ENCODE results near the gene C11orf24.
A peak's percentile ranks its signal among the peaks of the same experiment; 100 is the strongest.
"Not testable (repeated sequence)": the region's sequence is repeated elsewhere in the genome, so short reads cannot be mapped to it uniquely, and the experiment has no call there.

The C11orf24 gene

DNA sequence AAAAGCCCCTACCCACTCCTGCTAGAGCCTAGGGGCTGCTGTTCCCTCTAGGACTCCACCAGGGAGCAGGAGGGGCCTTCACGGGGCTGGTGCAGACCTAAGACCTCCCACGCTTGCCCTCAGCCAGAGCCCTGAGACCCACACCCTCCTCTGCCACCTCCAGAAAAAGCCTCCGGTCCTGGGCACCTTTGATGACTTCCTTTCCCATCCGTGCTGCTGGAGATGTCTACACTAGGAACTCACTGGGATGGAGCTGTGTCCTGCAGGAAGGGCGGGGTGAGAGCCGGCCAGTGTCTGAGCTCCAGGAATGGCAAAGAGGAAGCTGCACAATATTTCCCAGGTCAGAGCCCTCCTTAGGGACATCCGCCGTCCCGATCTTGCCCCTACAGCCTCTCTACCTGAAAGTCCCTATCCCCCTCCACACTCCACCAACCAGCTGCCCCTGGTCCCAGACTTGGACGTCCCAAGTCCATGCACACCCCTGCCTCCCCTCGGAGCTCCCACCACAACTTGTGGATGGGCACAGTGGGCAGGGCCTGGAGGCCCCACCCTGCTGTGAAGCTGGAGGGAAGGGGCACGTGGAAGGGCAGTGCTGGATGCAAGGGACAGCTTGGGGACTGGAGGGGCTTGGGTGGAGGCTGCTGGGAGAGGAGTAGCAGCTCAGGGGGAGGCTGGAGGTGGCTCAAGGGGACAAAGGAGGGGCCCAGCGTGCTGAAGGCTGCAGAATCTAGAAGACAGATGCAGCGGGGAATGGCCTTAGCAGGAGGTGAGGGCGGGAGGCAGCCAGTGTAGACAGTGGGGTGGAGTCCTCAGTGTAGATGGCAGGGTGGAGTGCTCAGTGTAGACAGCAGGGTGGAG lies 27.1 kb upstream of the C11orf24 start:
- DNase-seq: no peak

GRCh38 chr11:68297812-68298658 lies 26.3 kb upstream of the C11orf24 start:
- peak; percentile 50 for DNase-seq

- DNase-seq: no peak
Measured at GRCh38 chr11:68297494-68297811, 25.7 kb upstream of the C11orf24 start.

DNA sequence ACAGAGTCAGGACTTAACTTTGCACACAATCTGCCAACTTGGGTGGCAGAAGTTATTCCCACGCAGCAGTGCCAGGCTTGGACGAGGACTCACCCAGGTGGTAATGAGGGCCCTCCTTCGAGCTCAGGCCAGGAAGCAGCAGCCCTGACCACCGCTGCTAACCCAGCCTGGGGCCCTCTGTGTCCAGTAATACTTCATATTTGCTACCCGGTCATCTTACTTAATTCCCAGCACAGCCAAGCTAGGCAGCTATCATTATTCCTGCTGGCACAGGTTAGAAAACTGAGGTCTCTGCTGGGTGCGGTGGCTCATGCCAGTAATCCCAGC lies 25.2 kb upstream of the C11orf24 start:
- no peak for DNase-seq

GRCh38 chr11:68296344-68297051 lies 24.7 kb upstream of the C11orf24 start:
- no peak for DNase-seq

DNA sequence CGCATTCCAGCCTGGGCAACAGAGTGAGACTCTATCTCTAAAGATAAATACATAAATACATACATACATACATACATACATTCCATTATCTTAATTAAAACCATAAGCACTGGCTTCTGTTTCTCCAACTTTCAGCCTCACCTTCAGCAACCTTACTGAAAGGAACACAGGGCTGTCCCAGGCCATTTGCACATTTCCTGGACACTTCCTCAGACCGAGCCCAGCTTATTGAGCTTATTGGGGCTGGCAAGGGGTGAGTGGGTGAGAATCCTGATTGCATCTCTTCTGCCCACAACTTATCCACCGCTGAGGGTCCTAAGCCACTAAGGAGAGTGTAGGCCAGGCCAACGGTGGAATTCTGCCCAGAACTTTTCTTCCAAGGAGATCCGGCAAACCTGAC lies 24.2 kb upstream of the C11orf24 start:
- DNase-seq: no peak

DNA sequence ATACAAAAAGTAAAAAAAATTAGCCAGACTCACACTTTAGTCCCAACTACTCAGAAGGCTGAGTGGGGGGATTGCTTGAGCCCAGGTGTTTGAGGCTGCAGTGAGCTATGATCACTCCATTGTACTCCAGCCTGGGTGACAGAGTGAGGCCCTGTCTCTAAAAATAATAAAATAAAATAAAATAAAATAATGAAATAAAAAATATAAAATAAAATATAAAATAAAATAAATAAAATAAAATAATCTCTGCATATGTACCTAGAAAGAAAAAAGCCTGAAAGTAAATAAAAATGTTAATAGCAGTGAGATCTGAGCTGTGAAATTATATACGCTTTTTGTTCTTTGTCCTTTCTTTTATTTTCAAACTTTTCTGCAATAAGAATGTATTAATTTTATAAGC lies 23.5 kb upstream of the C11orf24 start:
- DNase-seq: no peak

GRCh38 chr11:68293708-68294107 lies 21.9 kb upstream of the C11orf24 start:
- no peak for DNase-seq

DNA sequence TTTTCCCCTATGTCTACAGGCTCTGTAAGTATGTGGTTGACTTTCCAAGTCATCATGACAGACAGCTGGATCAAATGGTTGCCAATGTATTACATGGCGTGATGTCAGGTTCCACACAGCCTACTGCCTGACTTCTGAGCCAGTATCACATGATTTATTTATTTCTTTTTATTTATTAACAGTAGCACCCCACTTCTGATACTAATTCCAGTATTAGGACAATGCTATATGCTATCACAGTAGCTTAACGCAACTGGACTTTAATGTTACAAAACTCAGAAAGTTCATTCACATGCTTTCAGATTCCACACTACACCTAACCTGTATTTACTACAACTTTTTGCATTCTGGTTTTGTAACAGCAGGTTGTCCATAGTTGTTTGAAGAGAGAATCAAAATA lies 17.7 kb upstream of the C11orf24 start:
- no peak for DNase-seq

DNA sequence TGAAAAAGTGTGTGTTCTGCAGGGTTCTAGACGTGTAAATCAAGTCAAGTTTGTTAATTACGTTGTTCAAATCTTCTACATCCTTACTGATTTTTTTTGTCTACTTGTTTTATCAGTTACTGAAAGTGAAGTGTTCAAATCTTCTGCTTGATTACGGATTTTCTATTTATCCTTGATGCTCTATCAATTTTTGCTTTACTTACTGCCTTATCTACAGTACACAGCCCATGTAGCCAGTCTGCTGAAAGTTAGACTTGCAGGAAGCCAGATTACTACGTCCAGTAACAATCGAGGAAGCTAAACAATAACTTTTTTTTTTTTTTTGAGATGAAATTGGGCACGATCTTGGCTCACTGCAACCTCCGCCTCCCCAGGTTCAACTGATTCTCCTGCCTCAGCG lies 15.6 kb upstream of the C11orf24 start:
- DNase-seq: no peak

DNA sequence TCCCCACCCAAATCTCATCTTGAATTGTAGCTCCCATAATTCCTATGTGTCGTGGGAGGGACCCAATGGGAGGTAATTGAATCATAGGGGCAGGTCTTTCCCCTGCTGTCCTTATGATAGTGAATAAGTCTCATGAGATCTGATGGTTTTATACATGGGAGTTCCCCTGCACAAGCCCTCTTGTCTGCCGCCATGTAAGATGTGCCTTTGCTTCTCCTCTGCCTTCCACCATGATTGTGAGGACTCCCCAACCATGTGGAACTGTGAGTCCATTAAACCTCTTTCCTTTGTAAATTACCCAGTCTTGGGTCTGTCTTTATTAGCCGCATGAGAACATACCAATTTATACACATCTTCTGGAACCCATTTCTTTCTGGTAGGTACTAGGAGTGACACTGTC lies 12.8 kb upstream of the C11orf24 start:
- not testable (repeated sequence) for DNase-seq

- DNase-seq: no peak
Measured at GRCh38 chr11:68282861-68283230, 11.1 kb upstream of the C11orf24 start.

- no peak for DNase-seq
Measured at GRCh38 chr11:68282141-68282860, 10.5 kb upstream of the C11orf24 start.

DNA sequence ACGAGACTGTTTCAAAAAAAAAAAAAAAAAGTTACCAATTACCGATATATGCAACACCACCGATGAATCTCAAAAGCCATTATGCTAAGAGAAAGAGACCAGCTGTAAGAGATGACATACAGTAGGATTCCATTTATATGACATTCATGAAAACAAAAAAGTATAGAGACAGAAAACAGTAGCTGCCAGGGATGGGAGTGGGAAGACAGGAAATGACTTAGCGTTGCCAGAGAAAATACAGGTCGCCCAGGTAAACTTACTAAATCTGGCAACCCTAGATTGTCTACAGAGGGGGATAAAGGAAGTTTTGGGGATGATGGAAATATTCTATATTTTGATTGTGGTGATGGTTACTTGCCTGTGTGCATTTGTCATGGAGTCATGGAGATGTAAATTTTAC lies 7.9 kb upstream of the C11orf24 start:
- no peak for DNase-seq

GRCh38 chr11:68276861-68277260 lies 5.1 kb upstream of the C11orf24 start:
- DNase-seq: no peak

DNA sequence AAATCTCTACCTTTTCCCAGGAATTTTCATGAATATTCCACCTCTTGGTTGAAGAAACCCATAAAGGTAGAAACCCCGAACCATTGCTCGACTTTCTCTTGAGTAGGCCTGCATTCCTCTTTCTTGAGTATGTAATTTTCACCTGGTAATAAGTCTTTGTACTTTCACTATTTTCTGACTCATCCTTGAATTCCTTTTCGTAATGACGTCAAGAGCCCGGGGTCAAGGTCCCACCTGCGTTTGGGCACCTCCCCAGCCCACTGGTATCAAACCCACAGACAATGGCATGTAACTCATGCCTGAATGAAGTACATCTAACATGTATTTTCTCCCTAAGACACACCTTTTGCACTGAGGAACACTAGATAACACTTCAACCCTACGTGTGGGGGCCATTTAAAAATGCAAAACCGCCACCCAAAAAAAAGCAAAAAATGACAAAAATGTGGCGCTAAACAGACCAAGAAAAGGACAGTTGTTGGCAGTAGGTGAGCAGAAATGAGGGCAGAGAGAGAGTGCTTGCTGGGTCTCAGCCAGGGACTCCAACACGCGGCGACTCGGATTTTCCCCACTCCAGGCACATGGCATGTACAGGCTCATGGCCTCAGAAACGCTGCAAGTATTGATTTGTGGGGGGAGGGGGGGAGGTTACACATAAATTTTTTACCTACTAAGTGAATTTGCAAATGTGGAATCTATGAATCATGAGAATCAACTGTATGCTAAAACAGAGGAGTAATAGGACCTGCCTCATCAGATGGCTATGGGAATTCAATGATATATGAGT lies 4.1 kb upstream of the C11orf24 start:
- DNase-seq: no peak

DNA sequence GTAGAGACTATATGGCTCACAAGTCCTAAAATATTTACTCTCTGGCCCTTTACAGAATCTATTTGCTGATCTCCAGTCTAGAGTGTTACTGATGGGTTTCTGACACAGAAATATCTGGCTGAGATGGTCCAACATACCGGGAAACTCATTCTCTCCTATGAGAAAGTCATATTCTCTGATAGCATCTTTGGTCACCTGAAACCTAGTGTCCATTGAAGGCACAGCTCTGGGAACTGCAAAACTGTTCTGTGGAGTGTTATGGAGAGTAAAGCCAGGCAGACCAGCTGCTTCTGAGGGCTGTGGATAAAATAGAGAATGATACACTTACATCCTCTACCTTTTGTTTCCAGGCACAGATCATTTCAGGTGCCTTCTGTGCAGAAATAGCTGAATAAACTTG lies 2.5 kb upstream of the C11orf24 start:
- DNase-seq: no peak

DNA sequence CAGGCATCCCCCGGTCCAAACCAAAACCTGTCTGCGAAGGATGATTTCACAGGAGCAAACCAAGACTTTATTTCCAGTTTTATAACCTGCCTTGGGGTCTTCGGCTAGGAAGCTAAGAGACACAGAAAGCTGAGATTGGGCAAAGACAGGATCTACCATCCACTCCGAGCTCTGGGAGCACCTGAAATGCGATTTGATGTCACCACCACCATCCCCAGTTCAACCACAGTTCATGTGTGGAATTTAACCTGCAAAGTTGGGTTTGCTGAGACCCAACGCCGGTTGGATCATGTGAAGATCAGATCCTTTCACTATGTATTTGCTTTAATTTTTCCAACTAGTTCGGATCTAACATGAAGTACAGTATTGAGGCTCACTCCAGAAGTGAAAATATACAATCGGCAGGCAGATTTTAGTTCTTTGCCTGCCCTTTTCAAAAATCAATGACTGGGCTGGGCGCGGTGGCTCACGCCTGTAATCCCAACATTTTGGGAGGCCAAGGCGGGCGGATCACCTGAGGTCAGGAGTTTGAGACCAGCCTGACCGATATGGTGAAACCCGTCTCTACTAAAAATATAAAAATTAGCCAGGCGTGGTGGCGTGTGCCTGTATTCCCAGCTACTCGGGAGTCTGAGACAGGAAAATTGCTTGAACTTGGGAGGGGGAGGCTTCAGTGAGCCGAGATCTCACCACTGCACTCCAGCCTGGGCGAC lies 1.4 kb upstream of the C11orf24 start:
- DNase-seq: no peak

DNA sequence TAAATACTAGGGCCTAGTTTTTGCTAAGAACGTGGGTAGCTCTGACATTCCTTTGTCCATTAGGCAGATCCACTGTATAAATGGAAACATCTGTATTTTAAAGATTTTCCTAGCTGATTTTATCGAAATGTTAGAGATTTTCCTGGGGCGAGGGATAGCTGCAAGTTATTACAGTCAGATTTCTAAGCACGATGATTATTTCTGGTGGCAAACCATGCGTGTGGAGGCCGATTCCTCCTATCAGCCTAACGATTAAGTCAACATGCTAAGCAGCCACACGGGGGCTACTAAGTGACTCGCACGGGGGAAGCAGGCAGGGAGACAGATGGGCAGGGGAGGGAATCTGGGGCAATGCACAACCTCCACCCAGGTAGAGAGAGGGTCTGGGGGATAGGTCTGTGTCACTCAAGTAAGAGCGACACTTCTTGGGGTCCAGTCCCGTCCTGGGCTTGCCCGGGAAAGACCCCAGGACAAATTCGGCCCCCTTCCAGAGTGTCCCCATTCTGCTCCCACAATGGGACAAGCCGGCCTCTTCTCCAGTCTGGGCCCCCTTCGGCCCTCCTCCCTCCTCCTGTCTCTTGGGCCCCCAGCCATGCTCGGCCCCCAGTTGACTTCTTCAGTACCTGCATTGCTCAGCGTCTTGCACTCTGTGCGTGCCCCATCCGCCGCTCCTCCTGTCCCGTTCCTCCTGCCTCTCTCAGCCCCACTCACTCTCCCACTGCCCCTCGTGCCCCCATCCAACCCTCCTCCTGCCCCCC lies 571 bp downstream of the C11orf24 start:
- DNase-seq: peak; percentile 55

- DNase-seq: no peak
Measured at GRCh38 chr11:68270196-68271022, 1.4 kb downstream of the C11orf24 start.

Data from NCI-H345 (cell line).